Right kidney (tissue), 1 donor: ENCODE measurements around the gene SKAP2.
"Not testable (repeated sequence)": the region's sequence is repeated elsewhere in the genome, so short reads cannot be mapped to it uniquely, and the experiment has no call there.

ENCODE experiments used
- DNase-seq: peaks from one replicate; pipeline ENCODE4 v3.0.0-alpha.2; 2016

SKAP2 gene

GRCh38 chr7:26857506-26858240 lies 6.7 kb downstream of the SKAP2 start:
- peak; percentile 90 for DNase-seq

- no peak for DNase-seq
Measured at GRCh38 chr7:26857170-26857505, 7.3 kb downstream of the SKAP2 start.

- peak; percentile 58 for DNase-seq
Measured at GRCh38 chr7:26856176-26856985, 8.0 kb downstream of the SKAP2 start.

GRCh38 chr7:26854876-26855855 lies 9.2 kb downstream of the SKAP2 start:
- peak; percentile 46 for DNase-seq

GRCh38 chr7:26853788-26854393 lies 10.5 kb downstream of the SKAP2 start:
- DNase-seq, result no peak

- DNase-seq, result no peak
Measured at GRCh38 chr7:26850193-26850651, 14.2 kb downstream of the SKAP2 start.

- DNase-seq, result no peak
Measured at GRCh38 chr7:26843705-26844104, 20.7 kb downstream of the SKAP2 start.

GRCh38 chr7:26842897-26843296 lies 21.5 kb downstream of the SKAP2 start:
- no peak for DNase-seq

- no peak for DNase-seq
Measured at GRCh38 chr7:26841003-26841739, 23.2 kb downstream of the SKAP2 start.

- not testable (repeated sequence) for DNase-seq
Measured at GRCh38 chr7:26836793-26837192, 27.6 kb downstream of the SKAP2 start.

GRCh38 chr7:26815426-26815825 lies 49.0 kb downstream of the SKAP2 start:
- no peak for DNase-seq

GRCh38 chr7:26813432-26813831 lies 51.0 kb downstream of the SKAP2 start:
- DNase-seq, result peak; percentile 12

- no peak for DNase-seq
Measured at GRCh38 chr7:26794541-26794940, 69.8 kb downstream of the SKAP2 start.

- no peak for DNase-seq
Measured at GRCh38 chr7:26792576-26792975, 71.8 kb downstream of the SKAP2 start.

- no peak for DNase-seq
Measured at GRCh38 chr7:26792006-26792405, 72.4 kb downstream of the SKAP2 start.

- no peak for DNase-seq
Measured at GRCh38 chr7:26789481-26790184, 74.8 kb downstream of the SKAP2 start.

GRCh38 chr7:26787701-26788100 lies 76.7 kb downstream of the SKAP2 start:
- peak; percentile 13 for DNase-seq

GRCh38 chr7:26784118-26784517 lies 80.3 kb downstream of the SKAP2 start:
- no peak for DNase-seq

- DNase-seq, result no peak
Measured at GRCh38 chr7:26782501-26782900, 81.9 kb downstream of the SKAP2 start.

GRCh38 chr7:26779978-26780595 lies 84.3 kb downstream of the SKAP2 start:
- no peak for DNase-seq
